HG02610 (cell line): ENCODE measurements around the gene CHST13.

Experiments
- ATAC-seq: cut with Tn5 transposase; IDR thresholded peaks from one replicate; pipeline ENCODE4 v1.9.1; 2021; ENCODE audit warnings: mild to moderate bottlenecking, moderate library complexity; ENCODE audit not compliant: unreplicated experiment

Gene CHST13, protein sequence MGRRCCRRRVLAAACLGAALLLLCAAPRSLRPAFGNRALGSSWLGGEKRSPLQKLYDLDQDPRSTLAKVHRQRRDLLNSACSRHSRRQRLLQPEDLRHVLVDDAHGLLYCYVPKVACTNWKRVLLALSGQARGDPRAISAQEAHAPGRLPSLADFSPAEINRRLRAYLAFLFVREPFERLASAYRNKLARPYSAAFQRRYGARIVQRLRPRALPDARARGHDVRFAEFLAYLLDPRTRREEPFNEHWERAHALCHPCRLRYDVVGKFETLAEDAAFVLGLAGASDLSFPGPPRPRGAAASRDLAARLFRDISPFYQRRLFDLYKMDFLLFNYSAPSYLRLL

DNA sequence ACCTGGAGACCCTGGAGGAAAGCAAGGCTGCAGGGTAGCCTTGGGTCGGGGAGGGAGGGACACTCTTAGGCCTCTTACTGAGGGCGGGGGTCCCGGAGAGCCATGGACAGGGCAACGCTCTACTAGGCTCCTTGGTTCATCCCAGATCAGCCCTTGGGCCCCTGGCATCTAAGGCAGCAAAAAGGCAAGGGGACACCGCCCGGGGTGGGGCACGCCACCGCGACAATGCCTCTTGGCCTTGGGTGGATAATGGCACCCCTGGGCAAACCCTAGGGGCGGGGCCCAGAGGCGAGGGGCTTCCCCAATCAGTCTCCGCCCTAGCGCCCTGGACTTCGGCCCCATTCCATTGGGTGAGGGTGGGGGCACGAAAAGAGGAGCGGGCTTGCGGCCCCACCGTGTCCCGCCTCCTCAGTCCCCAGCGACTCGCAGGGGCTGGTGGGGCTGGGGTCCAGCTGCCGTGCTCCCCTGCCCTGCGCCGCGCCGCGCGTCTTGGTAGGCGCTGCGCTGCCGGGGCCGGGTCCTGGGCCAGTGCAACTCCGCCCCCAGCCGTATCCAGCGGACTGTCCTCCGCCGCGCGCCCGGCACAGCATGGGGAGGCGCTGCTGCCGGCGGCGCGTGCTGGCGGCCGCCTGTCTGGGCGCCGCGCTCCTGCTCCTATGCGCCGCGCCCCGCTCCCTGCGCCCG lies at the start of gene CHST13:
TSS of gene CHST13 (plus strand) at position 411 of the 684 bp plus-strand sequence. CDS start at position 589, 178 bp downstream.
- ATAC-seq: no peak

DNA sequence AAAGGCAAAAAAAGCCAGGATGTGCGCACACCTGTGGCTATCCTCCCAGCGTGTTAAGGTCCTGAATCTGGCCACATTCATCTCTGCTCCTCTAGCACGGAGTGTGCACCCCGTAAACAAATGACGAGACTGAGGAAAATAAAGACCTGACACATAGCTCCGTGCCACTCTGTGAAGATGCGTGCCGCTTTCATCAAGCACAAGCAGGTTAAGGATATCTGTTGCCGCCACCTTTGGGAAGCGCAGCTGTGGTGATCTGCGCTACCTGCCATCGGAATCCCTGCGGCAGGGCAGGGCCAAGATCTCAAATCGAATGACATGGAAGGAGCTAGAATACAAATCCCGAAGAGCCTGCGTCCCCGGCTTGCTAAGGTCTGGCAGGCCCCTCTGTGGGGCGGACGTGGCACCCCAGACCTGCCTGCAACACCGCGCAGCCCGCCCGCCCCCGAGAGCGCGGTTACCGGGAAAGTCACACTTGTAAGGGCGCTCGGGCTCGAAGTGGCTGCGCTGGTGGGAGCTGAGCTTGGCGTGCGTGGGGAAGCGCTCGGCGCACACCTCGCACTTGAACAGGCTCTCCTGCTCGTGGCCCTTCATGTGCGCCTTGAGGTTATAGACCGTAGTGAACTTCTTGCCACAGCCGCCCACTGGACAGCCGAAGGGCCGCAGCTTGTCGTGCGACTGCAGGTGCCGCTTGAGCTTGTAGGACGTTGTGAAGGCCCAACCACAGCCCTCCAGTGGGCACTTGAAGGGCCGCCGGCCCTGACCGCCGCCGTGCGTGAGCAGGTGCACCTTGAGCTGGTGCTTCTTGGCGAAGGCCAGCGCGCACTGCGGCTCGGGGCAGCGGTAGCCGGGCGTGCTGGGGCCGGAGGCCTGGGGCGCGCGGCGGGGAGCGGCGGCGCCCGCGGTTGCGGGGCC lies 49.2 kb upstream of the CHST13 start:
- ATAC-seq: peak; percentile 14

DNA sequence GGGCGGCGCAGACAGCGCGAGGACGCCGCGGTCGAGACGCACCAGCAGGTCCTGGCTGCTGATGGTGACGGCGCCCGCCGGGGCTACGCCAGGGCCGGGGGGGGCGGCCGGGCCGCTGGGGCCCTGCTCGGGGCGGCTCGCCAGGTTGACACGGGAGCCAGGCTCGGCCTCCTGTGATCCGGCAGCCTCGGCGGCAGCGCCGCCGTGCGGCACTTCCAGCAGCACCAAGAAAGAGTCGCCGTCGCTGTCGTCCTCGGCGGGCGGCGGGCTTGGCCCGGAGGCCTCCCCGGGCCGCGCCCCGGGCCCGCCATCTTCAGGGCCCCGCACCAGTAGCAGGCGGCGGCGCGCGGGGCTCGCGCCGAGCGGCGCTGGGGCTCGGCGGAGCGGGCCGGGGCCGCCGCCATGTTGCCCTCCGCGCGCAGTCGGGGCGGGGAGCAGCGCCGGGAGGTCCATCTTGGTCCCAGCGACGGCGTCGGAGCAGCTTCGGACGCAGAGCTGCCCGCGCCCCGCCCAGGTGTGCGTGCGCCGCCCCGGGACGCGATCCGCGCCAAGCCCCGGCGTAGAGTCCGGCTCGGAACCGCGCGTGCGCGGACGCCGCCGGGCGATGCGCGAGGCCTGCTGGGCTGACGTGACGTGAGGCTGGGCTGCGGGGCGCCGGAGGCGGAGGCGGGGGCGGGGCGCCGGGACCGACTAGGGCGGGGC lies 48.4 kb upstream of the CHST13 start, which contains the start of gene ZXDC:
TSS of gene ZXDC (minus strand) at position 479 of the 702 bp plus-strand sequence. CDS start at position 453, 26 bp downstream.
- ATAC-seq: peak; percentile 76

DNA sequence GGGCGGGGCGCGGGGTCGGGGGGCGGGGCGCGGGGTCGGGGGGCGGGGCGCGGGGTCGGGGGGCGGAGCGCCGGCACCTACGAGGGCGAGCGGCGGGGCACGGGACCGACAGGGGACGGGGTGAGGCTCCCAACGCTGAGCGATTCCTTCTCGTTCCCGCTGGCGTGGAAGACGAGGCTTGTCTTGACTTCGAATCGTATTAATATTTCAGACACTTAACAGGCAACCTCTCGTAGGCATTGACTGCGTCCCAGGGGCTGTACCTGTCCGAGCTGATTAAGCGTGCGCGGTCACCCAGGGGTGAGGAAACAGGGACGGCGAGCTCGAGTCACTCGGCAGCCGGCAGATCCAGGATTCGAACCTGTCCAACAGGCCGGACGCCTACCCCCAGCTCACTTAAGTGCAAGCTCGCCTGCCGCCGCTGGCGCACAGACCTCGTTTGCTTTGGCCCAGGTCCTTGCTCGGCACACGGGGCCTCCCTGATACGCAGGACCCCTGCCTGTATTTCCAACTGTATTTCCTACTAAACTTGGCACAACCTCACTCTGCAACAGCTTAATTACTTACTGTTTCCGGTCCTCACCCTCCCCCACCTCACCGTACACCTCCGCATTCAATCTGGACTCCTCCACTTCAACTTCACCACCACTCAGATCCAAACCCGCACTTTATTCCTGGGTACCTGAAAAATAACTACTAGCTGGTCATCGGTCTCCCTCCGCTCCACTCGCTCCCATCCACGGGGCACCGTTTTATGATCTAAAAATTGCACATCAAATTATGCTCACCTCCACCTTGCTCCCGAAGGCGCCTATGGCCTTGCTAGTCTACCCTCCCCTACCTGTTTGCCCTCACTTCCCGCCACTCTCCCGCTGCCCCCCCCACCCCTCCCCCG lies 47.5 kb upstream of the CHST13 start:
- ATAC-seq: peak; percentile 25

DNA sequence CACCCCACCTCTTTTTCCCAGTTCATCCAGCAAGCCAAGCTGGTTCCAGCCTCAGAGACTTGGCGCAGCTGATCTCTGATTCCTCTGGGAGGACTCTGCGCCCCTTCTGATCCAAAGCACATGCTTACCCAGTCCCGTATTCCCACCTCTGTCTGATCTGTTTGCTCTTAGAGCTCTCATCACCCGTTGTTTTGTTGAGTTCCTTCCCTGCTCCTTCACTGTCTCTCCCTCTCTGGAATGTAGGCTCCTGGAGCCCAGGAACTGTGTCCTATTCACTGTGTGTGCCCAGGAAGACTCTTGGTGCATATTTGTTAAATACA lies 46.9 kb upstream of the CHST13 start:
- ATAC-seq: no peak

DNA sequence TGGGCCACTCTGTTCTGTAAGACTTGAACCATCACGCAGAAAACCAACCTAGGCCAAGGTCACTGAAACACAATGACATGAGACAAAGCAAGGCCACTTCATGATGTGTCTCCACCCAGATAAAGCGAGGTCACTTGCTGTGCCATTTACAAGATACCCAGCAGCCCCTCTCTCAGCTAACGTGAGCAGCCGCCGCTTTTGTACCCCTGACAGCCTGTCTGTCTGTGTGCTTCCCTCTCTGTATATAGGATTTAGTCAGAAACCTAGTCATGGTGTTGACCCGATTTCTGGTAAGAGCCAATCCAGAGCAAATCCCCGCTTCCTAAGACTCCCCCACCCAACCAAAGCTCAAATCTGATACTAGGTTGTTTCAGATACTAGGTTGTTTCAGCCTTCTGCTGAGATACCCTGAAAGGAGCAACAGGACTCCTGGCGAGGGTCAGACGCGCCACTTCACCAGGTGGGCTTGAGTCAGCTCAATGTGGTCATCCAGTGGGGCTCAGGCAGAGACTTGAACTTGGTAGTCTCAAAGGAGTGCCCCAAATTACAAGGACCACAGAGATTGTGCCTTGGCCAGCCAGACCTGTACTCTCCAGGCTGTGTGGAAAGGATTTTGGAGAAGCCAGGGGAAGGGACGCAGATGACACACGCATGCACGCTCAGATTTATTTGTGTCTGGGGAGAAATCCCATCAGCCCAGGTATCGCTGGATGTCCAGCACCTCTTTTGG lies 45.2 kb upstream of the CHST13 start:
- ATAC-seq: no peak

DNA sequence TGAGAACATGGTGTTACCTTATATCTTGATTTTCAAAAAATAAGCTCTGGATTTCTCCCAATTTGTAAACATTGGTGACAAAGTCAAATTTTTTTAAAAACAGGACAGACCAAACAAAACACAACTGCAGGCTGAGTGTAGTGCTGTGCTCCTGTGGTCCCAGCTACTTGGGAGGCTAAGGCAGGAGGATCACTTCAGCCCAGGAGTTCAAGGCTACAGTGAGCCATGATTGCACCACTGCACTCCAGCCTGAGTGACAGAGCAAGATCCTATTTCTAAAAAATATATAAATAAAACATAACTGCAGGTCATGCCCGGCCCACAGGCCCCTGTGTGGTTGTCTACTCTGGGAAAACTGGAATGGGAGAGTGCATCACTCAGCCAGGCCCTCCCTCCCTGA lies 44.3 kb upstream of the CHST13 start:
- no peak for ATAC-seq

DNA sequence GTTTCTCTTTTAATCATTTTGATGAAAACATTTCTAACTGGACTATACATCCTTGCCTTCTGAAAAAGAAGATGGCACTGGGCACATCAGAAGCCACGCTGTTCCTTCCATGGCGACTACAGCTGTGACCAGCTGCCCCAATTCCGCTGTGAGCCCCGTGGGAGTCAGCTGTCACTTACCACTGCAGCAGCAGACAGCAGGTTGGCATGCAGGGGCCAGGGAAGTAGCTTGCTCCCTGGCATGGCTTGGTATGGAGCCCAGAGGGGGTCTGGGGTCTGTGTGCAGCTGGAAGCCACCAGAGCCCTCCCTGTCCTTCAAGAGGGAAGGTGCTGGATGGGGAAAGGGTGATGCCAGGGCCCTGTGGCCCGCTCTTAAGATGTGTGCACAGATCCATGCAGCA lies 43.7 kb upstream of the CHST13 start:
- no peak for ATAC-seq

DNA sequence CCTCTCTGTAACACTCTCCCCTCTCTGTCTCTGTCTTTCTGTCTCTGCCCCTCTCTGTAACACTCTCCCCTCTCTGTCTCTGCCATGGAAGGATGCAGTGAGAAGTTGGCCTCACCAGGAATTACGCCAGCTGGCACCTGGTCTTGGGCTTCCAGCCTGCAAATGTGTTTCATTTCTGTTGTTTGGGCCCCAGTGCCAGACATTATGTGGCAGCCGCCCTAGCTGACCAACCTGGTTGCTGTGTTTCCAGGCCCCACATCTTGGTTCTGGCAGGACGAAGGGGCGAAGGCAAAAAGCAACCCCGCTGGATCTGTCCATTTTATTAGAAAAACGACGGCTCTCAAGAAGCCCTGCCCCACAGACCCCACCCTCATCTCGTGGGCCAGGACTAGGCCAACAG lies 43.1 kb upstream of the CHST13 start:
- ATAC-seq: no peak

DNA sequence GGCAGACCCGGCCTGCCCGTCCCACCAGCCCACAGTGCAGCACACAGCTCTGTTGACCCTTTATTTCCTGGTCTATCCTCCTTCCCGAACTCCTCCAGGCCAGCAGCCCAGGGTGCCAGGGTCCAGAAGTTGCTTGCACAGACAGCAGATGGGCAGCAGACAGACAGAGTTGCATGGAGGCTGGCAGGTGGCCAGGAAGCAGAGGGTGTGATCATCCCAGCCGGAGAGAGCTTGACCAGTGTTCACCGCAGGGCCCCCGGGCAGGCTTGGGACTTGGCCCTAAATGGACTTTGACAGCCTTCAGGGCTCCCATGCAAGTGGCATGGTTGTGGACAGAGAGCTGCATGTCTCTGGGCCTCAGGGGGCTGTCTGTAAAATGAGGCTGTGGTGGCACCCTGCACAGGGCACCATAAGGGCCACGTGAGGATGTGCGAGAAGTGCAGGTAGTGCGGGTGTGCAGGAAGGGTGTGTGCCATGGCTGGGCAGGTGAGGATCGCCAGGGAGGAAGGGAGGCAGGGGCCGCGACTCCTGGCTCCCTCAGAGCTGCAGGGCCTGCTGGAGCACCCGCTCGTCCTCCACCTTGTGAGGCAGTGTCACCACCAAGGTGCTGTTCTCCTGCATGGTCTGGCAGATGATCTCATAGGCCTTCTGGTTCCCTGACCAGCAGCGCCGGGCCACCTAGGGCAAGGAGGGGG lies 42.0 kb upstream of the CHST13 start:
- ATAC-seq: no peak

DNA sequence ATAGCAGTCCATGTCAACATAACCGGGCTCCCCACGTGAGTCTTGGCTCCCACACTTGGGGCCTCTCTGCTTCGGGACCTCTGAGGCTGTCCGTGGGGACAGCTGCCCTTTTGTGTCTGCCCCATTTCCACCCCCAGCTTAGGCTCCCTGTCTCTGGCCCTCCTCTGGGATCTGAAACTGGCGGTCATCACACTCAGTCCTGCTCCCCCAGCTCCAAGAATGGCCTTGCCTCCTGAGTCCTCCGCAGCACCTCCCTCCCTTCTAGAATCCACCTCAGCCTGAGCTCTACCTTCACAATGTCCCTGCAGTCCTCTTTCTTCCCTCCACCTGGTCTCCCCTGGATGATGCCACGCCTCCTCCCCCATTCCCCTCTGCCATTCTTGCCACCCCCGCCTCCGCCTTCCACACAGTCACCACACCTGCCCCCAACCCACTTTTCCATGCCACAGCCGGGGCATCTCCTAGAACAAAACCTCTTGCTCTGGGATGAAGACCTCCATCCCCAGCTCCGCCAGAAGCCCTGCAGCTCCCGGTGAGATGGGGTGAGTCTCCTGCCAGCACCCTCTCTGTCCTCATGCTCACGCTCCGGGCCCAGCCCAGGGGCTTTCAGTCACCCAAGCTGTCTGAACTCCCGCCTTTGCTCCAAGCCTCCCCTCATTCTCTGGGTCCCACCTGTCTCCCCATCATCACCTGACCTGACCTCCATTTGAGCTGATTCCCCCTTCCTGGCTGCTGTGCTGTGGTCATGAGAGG lies 41.3 kb upstream of the CHST13 start:
- ATAC-seq: no peak

DNA sequence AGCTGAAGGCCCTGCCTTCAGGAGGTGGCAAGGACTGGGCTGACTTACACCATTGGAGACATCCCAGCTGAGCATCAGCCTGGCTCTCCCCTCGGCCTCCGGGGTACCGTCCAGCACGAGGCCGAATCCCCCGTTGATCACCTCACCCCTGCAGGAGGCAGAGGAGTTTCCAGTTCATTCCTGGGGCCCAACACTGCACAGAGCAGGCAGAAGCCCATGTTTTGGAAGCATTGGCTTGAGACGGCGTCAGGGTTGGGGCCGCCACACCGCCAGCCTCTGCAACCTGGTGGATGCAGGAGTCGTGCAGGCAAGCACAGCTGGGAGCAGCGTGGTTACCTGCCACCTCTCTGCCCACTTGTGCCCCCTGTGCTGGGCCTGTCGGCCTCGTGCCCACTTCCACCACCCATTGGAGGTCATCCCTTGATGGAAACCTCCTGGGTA lies 40.6 kb upstream of the CHST13 start:
- ATAC-seq: no peak

DNA sequence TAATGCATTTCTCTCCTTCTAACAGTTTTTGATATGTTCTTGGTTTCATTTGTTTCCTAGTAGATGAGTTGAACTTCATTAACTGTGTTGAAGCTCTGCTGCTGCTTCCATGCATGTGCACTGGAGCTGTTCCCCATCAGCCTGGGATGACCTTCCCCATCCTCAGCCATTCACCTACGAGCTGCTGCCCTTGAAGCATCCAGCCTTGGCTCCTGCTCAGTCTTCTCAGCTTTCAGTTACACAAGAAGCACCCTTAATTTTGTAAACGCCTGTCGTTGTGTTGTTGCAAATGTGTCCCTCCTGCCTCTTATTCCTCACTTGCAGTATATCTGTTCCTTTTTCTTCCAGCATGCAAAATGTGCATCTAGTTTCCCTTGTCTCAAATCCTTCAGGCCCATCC lies 39.8 kb upstream of the CHST13 start:
- no peak for ATAC-seq

DNA sequence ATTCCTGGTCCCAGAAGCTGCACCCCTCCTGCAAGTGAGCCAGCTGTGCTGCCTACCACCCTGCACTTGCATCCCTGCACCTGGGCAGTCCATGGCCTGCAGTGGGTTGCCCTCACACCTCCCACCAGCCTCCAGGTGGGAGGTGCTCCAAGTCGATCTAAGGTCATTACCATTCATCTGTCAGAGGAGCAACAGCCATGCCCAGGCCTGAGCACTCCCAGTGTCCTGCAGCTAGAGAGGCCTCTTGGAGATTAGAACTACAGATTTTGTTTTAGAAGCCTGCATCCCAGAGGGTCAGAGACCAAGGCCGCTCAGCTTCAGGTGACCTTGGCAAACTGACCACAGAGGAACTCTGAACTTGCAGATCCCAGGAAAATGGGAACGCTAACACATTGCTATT lies 39.3 kb upstream of the CHST13 start:
- ATAC-seq: no peak

DNA sequence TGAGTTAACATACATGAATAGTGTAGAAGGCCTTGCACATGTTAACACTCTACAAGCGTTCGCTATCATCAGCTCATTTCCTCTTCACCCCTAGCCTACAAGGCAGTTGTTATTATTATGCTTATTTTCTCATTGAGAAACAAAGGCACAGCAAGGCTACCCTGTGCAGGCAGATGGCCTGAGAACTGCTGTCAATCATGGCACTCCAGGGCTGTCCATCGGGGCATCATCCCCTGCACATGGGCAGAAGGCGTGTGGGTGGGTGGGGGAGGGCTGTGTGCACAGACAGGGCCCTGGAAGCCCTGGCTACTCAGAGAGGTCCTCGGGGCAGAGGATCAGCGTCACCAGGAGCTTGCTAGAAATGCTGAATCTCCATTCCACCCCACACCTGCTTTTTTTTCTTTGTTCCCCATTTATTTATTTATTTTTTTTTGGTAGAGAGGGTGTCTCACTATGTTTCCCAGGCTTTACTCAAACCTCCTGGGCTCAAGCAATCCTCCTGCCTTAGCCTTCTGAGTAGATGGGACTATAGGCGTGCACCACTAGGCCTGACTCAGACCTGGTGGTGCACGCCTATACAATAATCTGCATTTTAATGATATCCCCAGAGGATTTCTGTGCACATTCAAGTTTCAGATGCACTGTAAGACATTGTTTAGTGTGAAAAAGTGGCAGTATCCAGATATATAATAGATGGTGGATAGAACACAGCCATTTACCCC lies 38.6 kb upstream of the CHST13 start:
- ATAC-seq: no peak

DNA sequence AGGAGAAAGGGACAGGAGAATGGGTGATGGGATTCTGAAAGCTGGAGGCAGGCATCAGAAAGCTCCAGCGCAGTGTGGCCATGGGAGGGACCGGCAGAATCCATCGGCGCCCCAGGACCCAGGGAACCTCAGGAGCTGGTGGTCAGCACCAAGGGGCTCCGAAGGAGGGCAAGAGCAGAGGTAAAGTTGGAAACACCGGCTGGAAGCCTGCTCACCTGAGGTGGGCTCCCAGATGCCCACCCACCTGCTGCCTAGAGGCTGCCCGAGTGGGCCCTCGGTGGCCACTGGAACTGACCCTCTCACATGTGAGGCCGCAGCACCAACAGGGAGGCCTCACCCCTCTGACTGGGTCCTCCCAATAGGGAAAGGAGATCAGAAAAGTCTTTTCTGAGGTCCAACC lies 38.0 kb upstream of the CHST13 start:
- ATAC-seq: no peak

DNA sequence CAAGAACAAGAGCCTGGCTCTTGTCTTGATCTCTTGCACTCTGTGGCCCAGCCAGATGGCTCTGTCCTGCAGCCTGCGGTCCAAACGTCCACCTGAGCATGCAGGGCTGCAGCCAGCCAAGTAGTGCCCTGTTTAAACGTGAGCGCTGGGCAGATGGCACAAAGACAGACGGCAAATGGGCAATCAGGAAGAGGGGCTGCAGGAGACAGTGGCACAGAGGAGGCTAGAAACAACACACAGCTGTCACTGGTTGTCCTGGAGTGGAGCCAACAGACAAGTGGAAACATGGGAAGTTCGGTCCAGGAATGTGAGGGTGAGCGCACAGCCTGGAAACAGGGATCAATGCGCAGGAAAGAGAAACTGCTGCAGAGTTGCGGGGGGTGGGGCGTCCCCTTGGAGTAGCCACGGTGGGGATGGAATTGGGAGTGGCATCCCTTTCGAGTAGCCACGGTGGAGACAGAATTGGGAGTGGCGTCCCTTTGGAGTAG lies 37.6 kb upstream of the CHST13 start:
- ATAC-seq: no peak
